IPS-18c (cell line): Measurements from ENCODE around the gene COL27A1.
"Not testable (repeated sequence)": the region's sequence is repeated elsewhere in the genome, so short reads cannot be mapped to it uniquely, and the experiment has no call there.

Experiments used
- H3K4me3 ChIP-seq: 2 replicates; pipeline ENCODE4 v1.7.0; 2013; ENCODE audit warnings: low read depth, mild to moderate bottlenecking, low read length, moderate library complexity; ENCODE audit not compliant: insufficient read depth
- H3K9me3 ChIP-seq: one replicate; pipeline ENCODE4 v1.6.1; 2013; ENCODE audit warnings: mild to moderate bottlenecking, low read length, moderate library complexity; ENCODE audit not compliant: control insufficient read depth, insufficient read depth

The COL27A1 gene

DNA sequence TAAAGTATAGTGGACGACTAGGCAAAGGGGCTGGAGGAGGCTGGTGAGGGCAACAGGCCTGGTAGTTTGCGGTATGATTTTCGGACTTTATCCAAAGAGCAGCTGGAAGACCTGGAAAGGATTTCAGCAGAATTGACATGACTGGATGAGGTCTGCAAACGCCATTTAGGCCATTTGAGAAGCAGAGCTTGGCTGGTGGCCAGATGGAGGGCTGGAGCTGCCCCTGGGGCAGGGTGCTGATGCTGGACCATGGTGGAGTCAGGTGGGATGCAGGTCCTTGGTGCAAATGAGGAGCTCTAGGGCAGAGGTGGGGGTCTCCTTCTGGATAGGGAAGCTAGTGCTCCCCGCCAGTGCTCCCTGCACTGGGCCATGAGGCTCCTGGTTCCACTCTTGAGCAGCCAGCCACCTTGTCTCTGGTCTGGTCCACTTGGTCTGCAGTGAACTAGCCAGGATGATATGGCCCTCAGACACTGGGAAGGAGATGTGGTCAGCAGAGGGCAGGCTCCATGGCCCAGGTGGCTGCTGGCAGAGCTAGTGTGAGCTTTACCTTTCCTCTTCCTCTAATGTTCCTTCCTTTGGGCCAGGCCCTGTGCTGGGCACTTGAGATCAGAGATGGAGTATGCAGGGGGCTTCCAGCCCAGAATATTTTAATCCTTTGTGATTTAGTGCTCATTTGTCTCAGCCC is 31.4 kb downstream of the COL27A1 start:
- H3K4me3 ChIP-seq, result no peak overlapping the region

DNA sequence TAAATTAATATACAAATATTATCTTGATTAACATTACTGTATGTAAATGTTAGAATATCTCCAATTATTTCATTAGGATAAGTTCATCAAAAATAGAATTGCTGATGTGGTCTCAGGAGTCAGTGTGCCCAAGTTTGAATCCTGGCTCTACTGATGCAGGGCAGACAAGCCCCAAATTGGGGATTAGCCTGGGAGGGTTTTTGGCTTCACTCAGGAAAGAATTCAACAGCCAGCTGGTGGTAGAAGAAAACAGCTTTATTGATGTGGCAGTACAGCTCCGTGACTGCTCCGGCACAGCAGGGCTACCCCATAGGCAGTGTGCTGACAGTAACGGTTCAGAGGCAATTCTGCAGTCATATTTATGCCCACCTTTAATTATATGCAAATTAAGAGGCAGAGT is 32.5 kb downstream of the COL27A1 start:
- H3K9me3 ChIP-seq, result peaks cover 5% of the 10 kb centered on the region
- H3K4me3 ChIP-seq, result no peak overlapping the region

More for the DNA sequence above, 31.4 kb downstream of the COL27A1 start:
- H3K9me3 ChIP-seq, result peaks cover 5% of the 10 kb centered on the region

DNA sequence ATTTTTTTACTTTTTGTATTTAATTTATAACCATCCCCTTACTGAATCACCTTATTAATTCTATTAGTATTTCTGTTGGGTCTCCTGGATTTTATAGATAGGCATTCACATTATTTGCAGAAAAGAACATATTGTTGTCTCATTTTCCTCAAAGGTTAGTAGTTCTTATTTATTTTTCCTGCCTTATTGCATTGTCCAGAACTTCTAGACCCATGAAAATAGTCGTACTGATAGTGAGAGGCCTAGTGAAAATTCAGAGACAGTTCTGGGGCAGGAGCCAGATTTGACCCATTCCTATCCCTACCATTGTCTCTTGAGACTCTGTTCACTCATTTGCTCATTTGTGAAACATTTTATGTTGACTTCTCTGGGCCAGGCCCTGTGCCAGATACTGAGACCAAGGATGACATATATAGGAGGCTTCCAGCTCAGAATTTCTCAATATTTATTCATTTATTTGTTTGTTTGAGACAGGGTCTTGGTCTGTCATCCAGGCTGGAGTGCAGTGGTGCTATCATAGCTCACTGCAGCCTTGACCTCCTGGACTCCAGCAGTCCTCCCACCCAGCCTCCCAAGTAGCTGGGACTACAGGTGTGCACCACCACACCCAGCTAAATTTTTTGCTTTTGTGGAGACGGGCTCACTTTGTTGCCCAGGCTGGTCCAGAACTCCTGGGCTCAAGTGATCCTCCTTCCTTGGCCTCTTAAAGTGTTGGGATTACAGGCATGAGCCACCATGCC is 34.7 kb downstream of the COL27A1 start:
- H3K4me3 ChIP-seq, result no peak overlapping the region
- H3K9me3 ChIP-seq, result peaks cover 5% of the 10 kb centered on the region

DNA sequence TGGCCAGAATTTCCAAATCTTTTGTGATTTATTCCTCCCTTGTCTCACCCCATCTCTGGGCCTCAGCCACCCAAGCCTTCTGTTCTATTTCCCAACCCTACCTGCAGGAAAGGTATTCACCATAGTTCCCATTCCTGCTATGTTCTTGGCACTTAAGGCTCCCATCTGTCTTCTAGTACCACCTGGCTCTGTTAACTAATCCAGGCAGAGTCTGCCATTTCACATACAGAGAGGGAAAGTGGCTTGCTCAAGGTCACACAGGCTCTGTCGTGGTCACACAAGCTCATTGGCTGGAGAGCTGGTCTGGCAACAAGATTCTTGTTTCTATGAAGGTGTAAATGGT is 35.2 kb downstream of the COL27A1 start:
- Histone ChIP-seq H3K9me3 (peaks cover 5% of the 10 kb centered on the region), H3K4me3 (no peak overlapping the region; the same call in 1 of the 2 replicates)

DNA sequence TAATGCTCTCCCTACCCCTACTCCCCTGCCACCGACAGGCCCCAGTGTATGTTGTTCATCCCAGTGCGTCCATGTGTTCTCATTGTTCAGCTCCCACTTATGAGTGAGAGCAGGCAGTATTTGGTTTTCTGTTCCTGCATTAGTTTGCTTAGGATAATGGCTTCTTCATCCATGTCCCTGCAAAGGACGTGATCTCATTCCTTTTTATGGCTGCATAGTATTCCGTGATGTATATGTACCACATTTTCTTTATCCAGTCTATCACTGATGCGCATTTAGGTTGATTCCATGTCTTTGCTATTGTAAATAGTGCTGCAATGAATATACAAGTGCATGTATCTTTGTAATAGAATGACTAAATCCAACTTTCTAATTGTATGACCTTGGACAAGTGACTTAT is 36.1 kb downstream of the COL27A1 start:
- H3K9me3 ChIP-seq, H3K4me3 ChIP-seq: not testable (repeated sequence)

DNA sequence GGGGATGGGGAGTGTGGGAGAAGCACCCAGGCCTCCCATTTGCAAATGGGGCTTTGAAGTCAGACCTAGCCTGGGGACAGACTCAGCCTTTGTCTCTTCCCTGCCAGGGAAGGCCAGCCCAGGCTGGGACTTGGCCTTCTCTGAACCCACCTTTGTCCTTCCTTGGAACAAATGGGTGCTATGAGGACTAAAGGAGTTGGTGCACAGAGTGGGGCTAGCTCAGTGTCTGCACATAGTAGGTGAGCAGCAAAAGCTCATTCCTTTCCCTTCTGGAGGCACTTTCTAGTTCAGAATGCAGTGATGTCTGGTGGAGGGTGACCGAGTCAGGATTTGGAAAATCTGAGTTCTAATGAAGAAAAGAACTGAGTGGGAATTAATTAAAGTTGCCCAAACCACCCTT is 37.2 kb downstream of the COL27A1 start:
- no peak overlapping the region for H3K4me3 ChIP-seq
- H3K9me3 ChIP-seq, result peaks cover 3% of the 10 kb centered on the region

DNA sequence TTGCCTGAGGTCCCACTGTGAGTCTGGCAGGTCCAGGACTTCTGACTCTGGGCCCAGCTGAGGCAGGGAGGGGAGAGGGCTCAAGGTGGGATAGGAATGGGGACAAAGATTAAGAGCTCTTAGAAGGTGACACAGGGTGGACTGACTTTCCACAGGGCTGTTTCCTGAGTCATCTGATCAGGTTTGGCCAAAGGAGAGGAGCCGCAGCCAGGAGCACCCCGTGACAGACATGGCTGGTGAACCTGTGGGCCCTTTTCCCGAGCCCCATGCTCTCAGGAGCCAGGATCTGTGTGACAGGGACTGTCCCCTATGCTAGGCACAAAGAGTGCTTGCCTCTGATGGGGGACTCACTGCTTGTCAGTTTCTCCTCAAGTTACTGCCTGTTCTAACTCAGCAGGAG is 37.8 kb downstream of the COL27A1 start:
- Histone ChIP-seq H3K4me3 (no peak overlapping the region), H3K9me3 (peaks cover 3% of the 10 kb centered on the region)

DNA sequence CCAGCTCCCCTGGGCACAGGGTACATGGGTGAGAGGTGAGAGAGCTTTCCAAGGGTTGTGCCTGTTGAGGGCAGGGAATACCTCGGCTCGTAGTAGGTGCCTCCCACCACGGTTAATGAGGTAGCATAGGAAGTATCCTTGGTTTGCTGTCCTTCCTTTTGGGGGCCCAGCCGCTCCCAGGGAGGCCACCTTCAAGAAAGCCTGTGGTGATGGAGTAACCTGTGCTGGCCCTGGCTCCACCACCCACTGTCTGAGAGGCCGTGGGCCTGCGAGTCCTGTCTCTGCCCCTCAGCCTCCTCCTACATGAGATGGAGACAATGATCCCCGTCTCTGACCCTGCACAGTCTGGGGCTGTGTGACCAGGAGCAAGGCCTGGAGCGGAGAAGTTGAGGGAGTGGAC is 40.8 kb downstream of the COL27A1 start:
- no peak overlapping the region for H3K4me3 ChIP-seq

DNA sequence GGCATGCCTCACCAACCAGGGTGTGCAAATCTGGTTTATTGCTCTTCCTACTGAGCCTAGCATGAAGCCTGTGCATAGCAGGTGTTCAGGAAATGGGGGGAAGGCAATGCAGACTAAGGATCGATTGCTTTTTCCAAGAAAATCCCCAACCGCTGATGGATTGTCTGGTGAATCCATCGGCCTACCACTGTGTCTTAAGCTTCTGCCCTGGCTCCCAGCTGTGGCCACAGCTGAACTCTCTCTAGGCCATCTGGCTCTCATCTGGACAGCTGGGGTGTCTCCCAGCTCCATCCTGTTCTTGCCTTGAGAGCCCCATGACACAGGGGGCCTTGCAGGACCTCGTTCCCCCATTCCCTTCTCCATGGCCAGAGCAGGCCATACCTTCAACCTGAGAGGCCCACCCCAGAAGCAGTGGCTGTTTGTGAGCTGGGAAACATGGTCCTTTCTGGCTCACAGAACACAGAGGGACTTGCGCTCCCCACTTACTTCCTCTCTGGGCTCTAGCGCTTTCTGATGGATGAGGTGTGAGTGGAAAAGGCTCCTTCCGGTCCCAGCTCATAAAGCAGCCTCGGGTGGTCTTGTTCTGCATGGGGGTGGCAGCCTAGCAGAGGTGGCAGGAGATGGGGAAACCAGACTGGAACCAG is 41.8 kb downstream of the COL27A1 start:
- H3K4me3 ChIP-seq, result no peak overlapping the region
- H3K9me3 ChIP-seq, result no peaks in the 10 kb centered on the region

More for the DNA sequence above, 40.8 kb downstream of the COL27A1 start:
- H3K9me3 ChIP-seq, result no peaks in the 10 kb centered on the region

DNA sequence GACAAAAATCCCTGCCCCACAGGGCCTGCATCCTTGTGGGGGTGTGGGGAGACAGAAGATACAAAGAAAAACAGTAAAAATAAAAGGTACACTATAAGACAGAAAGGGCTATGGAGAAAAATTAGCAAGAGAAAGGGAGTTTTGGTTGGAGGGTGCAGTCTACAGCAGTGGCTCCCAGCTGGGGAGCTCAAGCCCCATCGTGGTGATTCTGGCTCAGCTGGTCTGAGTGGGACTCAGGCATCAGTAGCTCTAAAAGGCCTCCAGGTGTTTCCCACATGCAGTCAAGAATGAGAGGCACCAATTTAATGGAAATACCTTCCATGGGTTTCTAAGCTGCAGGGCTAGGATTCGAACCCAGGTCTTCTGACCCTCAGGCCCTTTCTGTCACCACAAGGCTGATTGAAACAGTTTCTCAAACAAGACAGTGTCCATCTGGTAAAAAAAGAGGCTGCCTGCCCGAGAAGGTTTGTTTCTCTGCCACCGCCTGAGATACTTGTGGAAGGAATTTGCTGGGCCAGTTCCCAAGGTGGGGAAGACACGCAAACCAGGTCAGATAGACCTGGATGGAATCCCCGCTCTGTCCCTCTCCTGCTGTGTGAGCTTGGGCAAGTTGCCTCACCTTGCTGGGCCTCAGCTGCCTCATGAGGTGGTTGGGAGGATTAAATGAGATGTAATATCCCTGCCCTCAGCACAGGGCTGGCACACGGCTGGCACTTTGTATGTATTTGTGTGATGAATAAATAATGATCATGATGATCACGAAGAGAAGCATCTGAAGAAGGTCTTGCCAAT is 43.1 kb downstream of the COL27A1 start:
- H3K4me3 ChIP-seq, result no peak overlapping the region
- H3K9me3 ChIP-seq, result no peaks in the 10 kb centered on the region

DNA sequence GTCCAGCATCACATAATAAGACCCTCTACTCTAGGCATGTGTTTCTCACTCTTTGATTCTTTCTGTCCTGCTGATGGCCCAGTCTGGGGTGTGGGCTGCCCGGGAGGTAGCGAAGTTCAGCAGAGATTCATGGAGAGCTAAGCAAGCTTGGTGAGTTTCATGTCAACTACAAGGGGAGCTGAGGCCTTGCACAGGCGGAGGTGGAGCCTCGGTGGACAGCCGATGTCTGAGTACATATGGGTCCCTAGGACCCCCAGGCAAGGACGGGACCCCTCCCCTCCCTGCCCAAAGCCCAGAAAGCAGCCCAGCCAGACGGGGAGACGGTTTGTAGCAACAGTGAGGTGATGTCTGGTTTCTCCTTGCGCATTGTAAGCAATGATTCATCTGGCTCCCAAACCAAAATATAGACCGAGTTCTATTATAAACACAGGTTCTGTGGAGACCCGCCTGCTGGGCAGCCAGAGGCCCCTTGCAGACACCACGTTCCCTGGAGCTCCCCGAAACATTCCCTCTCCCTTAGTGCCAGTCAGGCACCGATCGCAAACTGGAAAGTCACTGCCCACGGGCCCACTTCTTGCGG is 45.5 kb downstream of the COL27A1 start:
- no peak overlapping the region for H3K4me3 ChIP-seq

DNA sequence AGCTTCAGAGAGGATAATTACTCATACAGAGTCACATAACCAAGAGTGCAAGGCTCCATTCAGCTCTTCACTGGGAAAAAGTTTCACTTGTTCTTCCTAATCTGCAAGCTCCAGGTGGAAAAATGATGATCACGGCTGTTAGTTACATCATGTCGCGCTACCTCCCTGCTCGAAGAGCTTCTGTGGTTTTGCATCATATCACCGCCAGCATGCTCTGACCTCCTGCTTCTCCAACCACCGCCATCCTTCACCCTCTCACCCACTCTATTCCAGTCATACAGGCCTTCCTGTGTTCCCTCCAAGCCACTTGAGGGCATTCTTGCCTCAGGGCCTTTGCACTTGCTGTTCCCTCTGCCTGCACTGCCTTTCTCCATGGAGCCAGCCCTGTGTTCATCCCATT is 47.1 kb downstream of the COL27A1 start:
- Histone ChIP-seq H3K4me3 (no peak overlapping the region), H3K9me3 (no peaks in the 10 kb centered on the region)

More for the DNA sequence above, 45.5 kb downstream of the COL27A1 start:
- H3K9me3 ChIP-seq, result no peaks in the 10 kb centered on the region

DNA sequence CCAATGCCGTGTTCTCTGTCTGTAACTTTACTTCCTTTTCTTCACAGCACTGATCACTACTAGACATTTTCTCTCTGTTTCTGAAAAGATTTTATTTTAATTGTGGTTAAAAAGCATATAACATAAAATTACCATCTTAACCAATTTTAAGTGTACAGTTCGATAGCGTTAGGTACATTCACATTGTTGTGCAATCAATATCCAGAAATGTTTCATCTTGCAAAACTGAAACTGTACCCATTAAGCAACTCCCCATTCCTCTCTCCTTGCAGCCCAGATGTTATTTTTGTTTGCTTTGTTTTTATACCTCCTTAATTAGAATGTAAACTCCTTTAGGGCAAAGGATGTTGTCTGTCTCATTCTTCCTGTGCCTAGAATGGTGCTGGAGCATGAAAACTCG is 47.5 kb downstream of the COL27A1 start:
- Histone ChIP-seq H3K9me3 (no peaks in the 10 kb centered on the region), H3K4me3 (no peak overlapping the region)

DNA sequence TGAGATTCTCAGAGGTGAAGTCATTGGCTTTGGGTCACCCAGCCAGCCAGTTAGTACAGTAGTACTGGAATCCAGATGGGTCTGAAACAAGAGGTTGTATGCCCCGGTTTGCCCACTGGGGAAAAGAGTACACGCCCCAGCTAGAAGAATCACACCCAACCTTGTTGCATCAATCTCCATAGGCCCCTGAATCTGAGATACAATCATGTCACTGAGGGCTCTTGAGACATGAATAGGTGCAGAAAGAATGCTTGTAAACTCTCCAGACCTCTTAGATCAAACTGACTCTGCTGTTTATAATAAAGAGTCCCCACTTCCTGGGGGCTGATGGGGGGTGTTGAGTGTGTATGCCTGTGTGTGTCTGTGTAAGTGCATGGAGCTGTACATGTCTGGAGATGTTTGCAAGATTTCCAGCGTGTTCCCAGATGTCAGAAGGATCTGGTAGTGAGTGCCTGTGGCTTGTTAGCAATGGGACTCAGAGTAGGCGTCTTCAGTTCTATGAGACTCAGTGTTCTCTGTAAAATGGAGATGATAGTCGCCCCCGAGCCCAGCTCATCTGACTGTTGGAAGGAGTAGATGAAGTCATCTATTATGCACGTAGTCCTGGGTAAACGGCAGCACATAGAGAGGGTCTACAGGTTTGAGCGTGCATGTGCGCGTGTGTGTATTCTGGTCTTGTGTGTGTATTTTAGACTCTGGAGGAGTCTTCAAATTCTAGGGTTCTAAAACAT is 48.2 kb downstream of the COL27A1 start:
- Histone ChIP-seq H3K4me3 (no peak overlapping the region), H3K9me3 (no peaks in the 10 kb centered on the region)

DNA sequence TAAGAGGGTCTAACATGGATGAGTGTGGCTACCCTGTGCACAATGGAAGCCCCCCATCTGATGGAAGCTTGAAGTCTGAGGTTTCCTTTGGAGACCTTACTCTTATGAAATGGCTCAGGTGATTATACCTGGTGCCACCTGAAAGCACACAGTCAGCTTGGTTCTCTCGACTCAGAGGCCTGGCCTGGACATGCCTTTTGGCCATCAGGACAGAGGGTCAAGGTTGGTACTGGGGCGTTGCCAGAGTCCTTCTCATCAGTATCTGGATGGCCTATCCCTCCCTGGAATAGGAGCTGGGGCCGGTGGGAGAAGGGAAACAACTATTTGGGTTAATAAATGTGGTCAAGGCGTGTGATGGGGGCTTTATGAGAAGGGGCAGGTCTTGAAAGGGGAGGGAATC is 48.9 kb downstream of the COL27A1 start:
- no peak overlapping the region for H3K4me3 ChIP-seq
- H3K9me3 ChIP-seq, result no peaks in the 10 kb centered on the region

DNA sequence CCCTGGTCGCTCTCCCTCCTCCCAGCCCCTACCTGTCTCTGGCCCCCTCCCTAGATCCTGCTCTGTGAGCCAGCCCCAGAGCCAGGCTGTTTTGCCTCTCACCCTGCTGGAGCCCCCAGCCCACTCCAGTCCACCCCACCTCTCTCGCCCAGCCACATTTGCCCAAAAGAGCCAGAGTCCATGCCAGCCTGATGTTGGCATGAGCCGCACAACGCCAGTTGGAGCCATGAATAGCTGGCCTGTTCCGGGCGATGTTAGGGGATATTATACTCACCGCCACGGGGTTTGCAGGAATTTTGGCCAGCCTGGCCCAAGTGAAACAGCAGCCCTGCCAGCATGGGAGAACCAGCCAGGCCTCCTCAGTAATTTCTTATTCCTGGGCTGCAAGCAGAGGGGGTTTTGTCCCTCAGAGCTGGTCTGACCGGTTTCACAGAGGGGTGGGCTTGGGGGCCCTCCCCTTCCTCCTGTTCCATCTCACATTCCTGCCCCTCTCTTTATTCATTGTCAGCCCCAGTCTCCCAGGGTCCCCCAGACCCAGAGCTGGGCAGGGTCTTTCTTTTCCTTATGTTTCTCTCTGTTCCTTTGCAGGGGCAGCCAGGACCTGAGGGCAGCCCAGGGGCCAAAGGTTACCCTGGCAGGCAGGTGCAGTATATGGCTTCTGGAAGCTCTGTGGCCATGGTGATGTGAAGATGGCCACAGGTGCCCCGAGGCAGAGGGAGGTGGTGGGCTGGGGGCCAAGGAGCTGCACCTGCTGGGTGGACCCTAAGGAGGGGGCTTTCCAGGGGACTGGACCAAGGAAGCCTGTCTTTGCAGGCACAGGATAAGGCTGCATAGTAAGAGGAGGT is 50.1 kb downstream of the COL27A1 start:
- H3K4me3 ChIP-seq, result no peak overlapping the region
- no peaks in the 10 kb centered on the region for H3K9me3 ChIP-seq
